WTC11 (cell line): ENCODE results near the gene TNN. TPM values are rescaled to one million over a fixed set of nuclear protein-coding genes. Genes with fewer than 3 reads are reported as not detected.

Source experiments
- ATAC-seq: fragments of 200-7000 bp; cut with Tn5 transposase; 2 replicates; pipeline ENCODE4 v1.10.0; 2021; ENCODE audit warnings: mild to moderate bottlenecking, moderate library complexity
- CTCF ChIA-PET: fragments of 300-600 bp; sonication (Branson Sonifier 250); formaldehyde crosslinking; loops from one replicate; lab custom pipeline; 2021; ENCODE audit warnings: antibody characterized with exemption; lab: Charles Lee
- POLR2A ChIA-PET: fragments of 350-600 bp; sonication (Branson Sonifier 250); formaldehyde crosslinking; loops from one replicate; lab custom pipeline; 2021; ENCODE audit warnings: antibody characterized with exemption; lab: Charles Lee
- DNase-seq: peaks from one replicate; pipeline ENCODE4 v3.0.0; 2021; ENCODE audit warnings: low spot score
- H3K27ac Mint-ChIP-seq: 2 replicates; pipeline ENCODE4 v1.8.0; 2021; ENCODE audit warnings: mixed read lengths
- H3K27me3 Mint-ChIP-seq: 2 replicates; pipeline ENCODE4 v1.8.0; 2021; ENCODE audit warnings: low read depth, mild to moderate bottlenecking, moderate library complexity, mixed read lengths
- H3K36me3 Mint-ChIP-seq: 2 replicates; pipeline ENCODE4 v1.8.0; 2021; ENCODE audit warnings: mixed read lengths
- H3K4me1 Mint-ChIP-seq: 2 replicates; pipeline ENCODE4 v1.8.0; 2022; ENCODE audit warnings: mixed read lengths
- H3K4me3 Mint-ChIP-seq: 2 replicates; pipeline ENCODE4 v1.8.0; 2021; ENCODE audit warnings: mild to moderate bottlenecking, moderate library complexity, mixed read lengths
- H3K9me3 Mint-ChIP-seq: 2 replicates; pipeline ENCODE4 v1.8.0; 2021; ENCODE audit warnings: mixed read lengths
- CREB1 ChIP-seq: sonication (generic); formaldehyde crosslinking; IDR thresholded peaks from 2 replicates; pipeline ENCODE4 v1.8.0; 2023; ENCODE audit warnings: mild to moderate bottlenecking, missing genetic modification reagents
- EMX1 ChIP-seq: fragments of 250-450 bp; sonication (Bioruptor Pico); IDR thresholded peaks from 2 replicates; pipeline ENCODE4 v1.8.0; 2021; ENCODE audit warnings: mild to moderate bottlenecking
- ESRRA ChIP-seq: sonication (generic); formaldehyde crosslinking; IDR thresholded peaks from 2 replicates; pipeline ENCODE4 v1.8.1; 2022; ENCODE audit warnings: mild to moderate bottlenecking, missing genetic modification reagents, borderline replicate concordance
- FOXK1 ChIP-seq: sonication (generic); formaldehyde crosslinking; IDR thresholded peaks from 2 replicates; pipeline ENCODE4 v1.8.0; 2022; ENCODE audit warnings: mild to moderate bottlenecking, moderate library complexity, missing genetic modification reagents
- KAT7 ChIP-seq: sonication (generic); formaldehyde crosslinking; IDR thresholded peaks from 2 replicates; pipeline ENCODE4 v1.8.1; 2023; ENCODE audit warnings: missing genetic modification reagents, mild to moderate bottlenecking, borderline replicate concordance
- NFYB ChIP-seq: sonication (generic); formaldehyde crosslinking; conservative IDR thresholded peaks from 2 replicates; pipeline ENCODE4 v1.8.0; 2022; ENCODE audit warnings: low read depth, missing genetic modification reagents
- TEAD1 ChIP-seq: sonication (generic); formaldehyde crosslinking; IDR thresholded peaks from 2 replicates; pipeline ENCODE4 v1.8.0; 2022; ENCODE audit warnings: mild to moderate bottlenecking, missing genetic modification reagents
- ZNF121 ChIP-seq: sonication (generic); formaldehyde crosslinking; IDR thresholded peaks from 2 replicates; pipeline ENCODE4 v1.8.0; 2023; ENCODE audit warnings: missing genetic modification reagents
- ZNF232 ChIP-seq: sonication (generic); formaldehyde crosslinking; IDR thresholded peaks from 2 replicates; pipeline ENCODE4 v1.8.0; 2022; ENCODE audit warnings: mild to moderate bottlenecking, missing genetic modification reagents
- ZNF671 ChIP-seq: fragments of 250-450 bp; sonication (Bioruptor Pico); IDR thresholded peaks from 2 replicates; pipeline ENCODE4 v1.8.0; 2021; ENCODE audit warnings: mild to moderate bottlenecking
- total RNA-seq: library from RNA; stranded (reverse); gene quantifications from 3 replicates; pipeline ENCODE4 v1.2.3, GENCODE V29; 2021
- TF ChIP-seq, protein P1 (sequence below): sonication (generic); formaldehyde crosslinking; IDR thresholded peaks from 2 replicates; pipeline ENCODE4 v1.8.1; 2023; ENCODE audit warnings: mild to moderate bottlenecking, missing genetic modification reagents
- TF ChIP-seq, protein P2 (sequence below): sonication (generic); formaldehyde crosslinking; IDR thresholded peaks from 2 replicates; pipeline ENCODE4 v1.8.0; 2022; ENCODE audit warnings: mild to moderate bottlenecking, missing genetic modification reagents
- TF ChIP-seq, protein P3 (sequence below): fragments of 250-450 bp; sonication (Bioruptor Pico); IDR thresholded peaks from 2 replicates; pipeline ENCODE4 v1.9.0; 2021; ENCODE audit warnings: mild to moderate bottlenecking, borderline replicate concordance
- TF ChIP-seq, protein P4 (sequence below): fragments of 250-450 bp; sonication (Bioruptor Pico); IDR thresholded peaks from 2 replicates; pipeline ENCODE4 v2.1.2; 2022; ENCODE audit warnings: mild to moderate bottlenecking, moderate library complexity
- TF ChIP-seq, protein P5 (sequence below): sonication (generic); formaldehyde crosslinking; conservative IDR thresholded peaks from 2 replicates; pipeline ENCODE4 v1.8.1; 2022; ENCODE audit warnings: mild to moderate bottlenecking, missing genetic modification reagents
- TF ChIP-seq, protein P6 (sequence below): sonication (generic); formaldehyde crosslinking; IDR thresholded peaks from 2 replicates; pipeline ENCODE4 v1.8.1; 2022; ENCODE audit warnings: missing genetic modification reagents, borderline replicate concordance

The TNN gene
- total RNA-seq, 1 experiment from 2014 or later = 0.44 TPM

DNA sequence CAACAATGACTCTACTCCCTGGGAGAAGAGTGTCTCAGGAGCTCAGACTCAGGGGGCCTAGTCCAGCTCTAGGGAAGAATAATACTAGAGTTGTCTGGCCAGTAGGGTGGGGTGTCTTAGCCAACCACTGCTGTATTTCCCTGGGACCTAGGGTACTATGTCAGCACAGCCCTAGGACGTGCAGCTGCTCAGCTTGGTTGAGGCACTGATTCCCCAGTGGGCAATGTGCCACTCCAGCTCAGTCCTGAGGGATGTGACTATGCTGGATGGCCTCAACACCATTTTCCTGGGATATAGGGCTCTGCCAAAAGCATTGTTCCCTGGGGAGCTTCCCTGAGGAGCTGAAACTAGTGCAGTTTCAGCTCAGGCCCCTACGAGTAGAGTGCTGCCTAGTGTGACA lies 47.4 kb downstream of the TNN start:
- no peak for ATAC-seq
- peaks cover 24% of the 10 kb centered on the region for H3K9me3 Mint-ChIP-seq
- POLR2A ChIA-PET = no interaction called here

DNA sequence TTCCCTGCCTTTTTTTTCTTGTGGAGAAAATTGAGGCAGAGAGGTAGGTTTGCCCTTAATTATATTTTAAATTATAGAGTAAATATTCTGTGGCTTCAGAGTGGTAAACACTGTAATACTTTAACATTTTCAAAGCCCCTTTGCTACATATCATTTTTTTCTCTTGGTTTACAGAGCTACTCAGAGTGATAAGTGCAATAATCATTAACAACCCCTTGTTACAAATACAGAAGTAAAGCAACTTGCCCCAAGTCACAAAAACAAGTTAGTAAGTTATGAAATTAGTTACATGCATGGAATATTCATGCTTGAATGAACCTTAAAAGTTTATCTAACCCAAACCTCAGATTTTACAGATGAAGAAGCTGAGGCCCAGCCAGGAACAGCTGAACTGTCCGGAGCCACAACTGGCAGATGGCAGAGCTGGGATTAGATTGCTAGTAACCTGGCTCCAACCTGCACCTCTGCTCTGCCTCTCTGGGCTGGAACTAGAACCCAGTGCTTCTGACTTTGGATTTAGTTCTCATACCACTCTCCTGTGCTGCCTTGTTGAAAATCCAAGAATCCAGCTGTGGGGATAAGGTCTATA lies 48.7 kb downstream of the TNN start:
- H3K9me3 Mint-ChIP-seq = peaks cover 24% of the 10 kb centered on the region
- ChIA-PET CTCF (interaction anchor here (1.0 to 5.8 kb wide), 5 partner anchors 9 to 87 kb away, joined by 3 to 53 read pairs (median 10); no protein-coding TSS in a partner anchor), POLR2A (no interaction called here)
- no peaks in the 10 kb centered on the region for H3K4me1 Mint-ChIP-seq
- peaks cover 15% of the 10 kb centered on the region; the same call in 1 of the 2 replicates for H3K36me3 Mint-ChIP-seq
- no peak overlapping the region for H3K27ac Mint-ChIP-seq
- H3K4me3 Mint-ChIP-seq = no peak overlapping the region
- TF ChIP-seq, protein P1, sequence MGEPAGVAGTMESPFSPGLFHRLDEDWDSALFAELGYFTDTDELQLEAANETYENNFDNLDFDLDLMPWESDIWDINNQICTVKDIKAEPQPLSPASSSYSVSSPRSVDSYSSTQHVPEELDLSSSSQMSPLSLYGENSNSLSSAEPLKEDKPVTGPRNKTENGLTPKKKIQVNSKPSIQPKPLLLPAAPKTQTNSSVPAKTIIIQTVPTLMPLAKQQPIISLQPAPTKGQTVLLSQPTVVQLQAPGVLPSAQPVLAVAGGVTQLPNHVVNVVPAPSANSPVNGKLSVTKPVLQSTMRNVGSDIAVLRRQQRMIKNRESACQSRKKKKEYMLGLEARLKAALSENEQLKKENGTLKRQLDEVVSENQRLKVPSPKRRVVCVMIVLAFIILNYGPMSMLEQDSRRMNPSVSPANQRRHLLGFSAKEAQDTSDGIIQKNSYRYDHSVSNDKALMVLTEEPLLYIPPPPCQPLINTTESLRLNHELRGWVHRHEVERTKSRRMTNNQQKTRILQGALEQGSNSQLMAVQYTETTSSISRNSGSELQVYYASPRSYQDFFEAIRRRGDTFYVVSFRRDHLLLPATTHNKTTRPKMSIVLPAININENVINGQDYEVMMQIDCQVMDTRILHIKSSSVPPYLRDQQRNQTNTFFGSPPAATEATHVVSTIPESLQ (CRISPR knock-in tag) = no peak
- DNase-seq (no peak), ATAC-seq (no peak)
- H3K27me3 Mint-ChIP-seq = no peaks in the 10 kb centered on the region; the same call in 1 of the 2 replicates

More for the DNA sequence above, 47.4 kb downstream of the TNN start:
- no peak for DNase-seq
- Mint-ChIP-seq H3K27me3 (no peaks in the 10 kb centered on the region; the same call in 1 of the 2 replicates), H3K27ac (no peak overlapping the region), H3K36me3 (peaks cover 15% of the 10 kb centered on the region; the same call in 1 of the 2 replicates), H3K4me1 (no peaks in the 10 kb centered on the region), H3K4me3 (no peak overlapping the region)
- CTCF ChIA-PET = interaction anchor here (0.8 to 5.8 kb wide), 5 partner anchors 10 to 86 kb away, joined by 4 to 53 read pairs (median 10); no protein-coding TSS in a partner anchor
- TF ChIP-seq FOXK1 = no peak
- TF ChIP-seq, protein P2, sequence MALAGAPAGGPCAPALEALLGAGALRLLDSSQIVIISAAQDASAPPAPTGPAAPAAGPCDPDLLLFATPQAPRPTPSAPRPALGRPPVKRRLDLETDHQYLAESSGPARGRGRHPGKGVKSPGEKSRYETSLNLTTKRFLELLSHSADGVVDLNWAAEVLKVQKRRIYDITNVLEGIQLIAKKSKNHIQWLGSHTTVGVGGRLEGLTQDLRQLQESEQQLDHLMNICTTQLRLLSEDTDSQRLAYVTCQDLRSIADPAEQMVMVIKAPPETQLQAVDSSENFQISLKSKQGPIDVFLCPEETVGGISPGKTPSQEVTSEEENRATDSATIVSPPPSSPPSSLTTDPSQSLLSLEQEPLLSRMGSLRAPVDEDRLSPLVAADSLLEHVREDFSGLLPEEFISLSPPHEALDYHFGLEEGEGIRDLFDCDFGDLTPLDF (CRISPR knock-in tag) = no peak
- TF ChIP-seq, protein P3, sequence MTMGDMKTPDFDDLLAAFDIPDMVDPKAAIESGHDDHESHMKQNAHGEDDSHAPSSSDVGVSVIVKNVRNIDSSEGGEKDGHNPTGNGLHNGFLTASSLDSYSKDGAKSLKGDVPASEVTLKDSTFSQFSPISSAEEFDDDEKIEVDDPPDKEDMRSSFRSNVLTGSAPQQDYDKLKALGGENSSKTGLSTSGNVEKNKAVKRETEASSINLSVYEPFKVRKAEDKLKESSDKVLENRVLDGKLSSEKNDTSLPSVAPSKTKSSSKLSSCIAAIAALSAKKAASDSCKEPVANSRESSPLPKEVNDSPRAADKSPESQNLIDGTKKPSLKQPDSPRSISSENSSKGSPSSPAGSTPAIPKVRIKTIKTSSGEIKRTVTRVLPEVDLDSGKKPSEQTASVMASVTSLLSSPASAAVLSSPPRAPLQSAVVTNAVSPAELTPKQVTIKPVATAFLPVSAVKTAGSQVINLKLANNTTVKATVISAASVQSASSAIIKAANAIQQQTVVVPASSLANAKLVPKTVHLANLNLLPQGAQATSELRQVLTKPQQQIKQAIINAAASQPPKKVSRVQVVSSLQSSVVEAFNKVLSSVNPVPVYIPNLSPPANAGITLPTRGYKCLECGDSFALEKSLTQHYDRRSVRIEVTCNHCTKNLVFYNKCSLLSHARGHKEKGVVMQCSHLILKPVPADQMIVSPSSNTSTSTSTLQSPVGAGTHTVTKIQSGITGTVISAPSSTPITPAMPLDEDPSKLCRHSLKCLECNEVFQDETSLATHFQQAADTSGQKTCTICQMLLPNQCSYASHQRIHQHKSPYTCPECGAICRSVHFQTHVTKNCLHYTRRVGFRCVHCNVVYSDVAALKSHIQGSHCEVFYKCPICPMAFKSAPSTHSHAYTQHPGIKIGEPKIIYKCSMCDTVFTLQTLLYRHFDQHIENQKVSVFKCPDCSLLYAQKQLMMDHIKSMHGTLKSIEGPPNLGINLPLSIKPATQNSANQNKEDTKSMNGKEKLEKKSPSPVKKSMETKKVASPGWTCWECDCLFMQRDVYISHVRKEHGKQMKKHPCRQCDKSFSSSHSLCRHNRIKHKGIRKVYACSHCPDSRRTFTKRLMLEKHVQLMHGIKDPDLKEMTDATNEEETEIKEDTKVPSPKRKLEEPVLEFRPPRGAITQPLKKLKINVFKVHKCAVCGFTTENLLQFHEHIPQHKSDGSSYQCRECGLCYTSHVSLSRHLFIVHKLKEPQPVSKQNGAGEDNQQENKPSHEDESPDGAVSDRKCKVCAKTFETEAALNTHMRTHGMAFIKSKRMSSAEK = no peak
- TF ChIP-seq, protein P4, sequence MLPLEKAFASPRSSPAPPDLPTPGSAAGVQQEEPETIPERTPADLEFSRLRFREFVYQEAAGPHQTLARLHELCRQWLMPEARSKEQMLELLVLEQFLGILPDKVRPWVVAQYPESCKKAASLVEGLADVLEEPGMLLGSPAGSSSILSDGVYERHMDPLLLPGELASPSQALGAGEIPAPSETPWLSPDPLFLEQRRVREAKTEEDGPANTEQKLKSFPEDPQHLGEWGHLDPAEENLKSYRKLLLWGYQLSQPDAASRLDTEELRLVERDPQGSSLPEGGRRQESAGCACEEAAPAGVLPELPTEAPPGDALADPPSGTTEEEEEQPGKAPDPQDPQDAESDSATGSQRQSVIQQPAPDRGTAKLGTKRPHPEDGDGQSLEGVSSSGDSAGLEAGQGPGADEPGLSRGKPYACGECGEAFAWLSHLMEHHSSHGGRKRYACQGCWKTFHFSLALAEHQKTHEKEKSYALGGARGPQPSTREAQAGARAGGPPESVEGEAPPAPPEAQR (CRISPR knock-in tag) = no peak

DNA sequence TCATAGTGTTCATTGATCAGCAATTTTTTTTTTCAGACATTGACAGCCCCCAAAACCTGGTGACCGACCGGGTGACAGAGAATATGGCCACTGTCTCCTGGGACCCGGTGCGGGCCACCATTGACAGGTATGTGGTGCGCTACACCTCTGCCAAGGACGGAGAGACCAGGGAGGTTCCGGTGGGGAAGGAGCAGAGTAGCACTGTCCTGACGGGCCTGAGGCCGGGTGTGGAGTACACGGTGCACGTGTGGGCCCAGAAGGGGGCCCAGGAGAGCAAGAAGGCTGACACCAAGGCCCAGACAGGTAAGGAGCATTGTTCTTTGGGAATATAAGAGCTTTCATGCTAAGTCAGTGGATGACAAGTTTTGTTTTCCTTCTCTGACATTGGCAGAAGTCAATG lies 49.3 kb downstream of the TNN start:
- H3K36me3 Mint-ChIP-seq = peaks cover 15% of the 10 kb centered on the region; the same call in 1 of the 2 replicates
- DNase-seq (no peak), ATAC-seq (peak; percentile 85)
- no peak overlapping the region for H3K4me3 Mint-ChIP-seq
- TF ChIP-seq EMX1 (no peak), FOXK1 (no peak), ZNF121 (CRISPR knock-in tag) (no peak), ZNF671 (CRISPR knock-in tag) (no peak), NFYB (CRISPR knock-in tag) (no peak), KAT7 (no peak), TEAD1 (no peak), ZNF232 (CRISPR knock-in tag) (no peak), ESRRA (CRISPR knock-in tag) (no peak), CREB1 (CRISPR knock-in tag) (no peak)
- TF ChIP-seq, protein P5, sequence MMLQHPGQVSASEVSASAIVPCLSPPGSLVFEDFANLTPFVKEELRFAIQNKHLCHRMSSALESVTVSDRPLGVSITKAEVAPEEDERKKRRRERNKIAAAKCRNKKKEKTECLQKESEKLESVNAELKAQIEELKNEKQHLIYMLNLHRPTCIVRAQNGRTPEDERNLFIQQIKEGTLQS (CRISPR knock-in tag) = no peak
- TF ChIP-seq, protein P6, sequence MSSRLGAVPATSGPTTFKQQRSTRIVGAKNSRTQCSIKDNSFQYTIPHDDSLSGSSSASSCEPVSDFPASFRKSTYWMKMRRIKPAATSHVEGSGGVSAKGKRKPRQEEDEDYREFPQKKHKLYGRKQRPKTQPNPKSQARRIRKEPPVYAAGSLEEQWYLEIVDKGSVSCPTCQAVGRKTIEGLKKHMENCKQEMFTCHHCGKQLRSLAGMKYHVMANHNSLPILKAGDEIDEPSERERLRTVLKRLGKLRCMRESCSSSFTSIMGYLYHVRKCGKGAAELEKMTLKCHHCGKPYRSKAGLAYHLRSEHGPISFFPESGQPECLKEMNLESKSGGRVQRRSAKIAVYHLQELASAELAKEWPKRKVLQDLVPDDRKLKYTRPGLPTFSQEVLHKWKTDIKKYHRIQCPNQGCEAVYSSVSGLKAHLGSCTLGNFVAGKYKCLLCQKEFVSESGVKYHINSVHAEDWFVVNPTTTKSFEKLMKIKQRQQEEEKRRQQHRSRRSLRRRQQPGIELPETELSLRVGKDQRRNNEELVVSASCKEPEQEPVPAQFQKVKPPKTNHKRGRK = no peak
- TF ChIP-seq, protein P2 (CRISPR knock-in tag) = no peak
- peaks cover 24% of the 10 kb centered on the region for H3K9me3 Mint-ChIP-seq
- no peak overlapping the region for H3K27ac Mint-ChIP-seq
- H3K4me1 Mint-ChIP-seq = no peaks in the 10 kb centered on the region
- CTCF ChIA-PET = interaction anchor here (1.0 to 5.8 kb wide), 4 partner anchors 8 to 88 kb away, joined by 3 to 53 read pairs (median 7); no protein-coding TSS in a partner anchor
- H3K27me3 Mint-ChIP-seq = no peaks in the 10 kb centered on the region; the same call in 1 of the 2 replicates
- POLR2A ChIA-PET = no interaction called here
